Upper lobe of left lung (tissue), 6 donors: ENCODE results near the gene MRPS34. TPM values are rescaled to one million over a fixed set of nuclear protein-coding genes. Genes with fewer than 3 reads are reported as not detected.
A peak's percentile ranks its signal among the peaks of the same experiment; 100 is the strongest.
"Not testable (repeated sequence)": the region's sequence is repeated elsewhere in the genome, so short reads cannot be mapped to it uniquely, and the experiment has no call there.

Experiments
- ATAC-seq, 2 donors: fragments of 200-7000 bp; cut with Tn5 transposase; one replicate each; pipeline ENCODE4 v1.9.1; 2022; ENCODE audit warnings: mild to moderate bottlenecking in 2 of 2, moderate library complexity in 2 of 2; ENCODE audit not compliant: low FRiP score in 2 of 2
- DNase-seq, 2 donors: peaks; one replicate each; pipeline ENCODE4 v3.0.0-alpha.2; 2019 to 2020
- H3K27ac ChIP-seq, 4 donors: fragments of 200-600 bp; sonication (generic); one replicate each; pipeline ENCODE4 v1.5.1; 2016 to 2019
- H3K27me3 ChIP-seq, 4 donors: fragments of 200-600 bp; sonication (generic); one replicate each; pipeline ENCODE4 v1.5.1; 2017 to 2019
- H3K36me3 ChIP-seq, 4 donors: fragments of 200-600 bp; sonication (generic); one replicate each; pipeline ENCODE4 v1.5.1; 2016 to 2019
- H3K4me1 ChIP-seq, 4 donors: fragments of 200-600 bp; sonication (generic); one replicate each; pipeline ENCODE4 v1.5.1; 2018 to 2019
- H3K4me3 ChIP-seq, 4 donors: fragments of 200-600 bp; sonication (generic); one replicate each; pipeline ENCODE4 v1.5.1; 2017 to 2019; ENCODE audit warnings: mild to moderate bottlenecking in 2 of 4, moderate library complexity in 1 of 4
- H3K9me3 ChIP-seq, 4 donors: fragments of 200-600 bp; sonication (generic); one replicate each; pipeline ENCODE4 v1.5.1; 2018 to 2019
- CTCF ChIP-seq, 6 experiments: fragments of 450-650 bp in 4 of 6; fragments of 200-600 bp in 2 of 6; sonication (generic) in 2 of 6; IDR thresholded peaks; one replicate each; pipeline ENCODE4 v1.5.1; 2016 to 2019; ENCODE audit warnings: antibody characterized with exemption in 6 of 6
- EP300 ChIP-seq, 4 donors: sonication (generic); formaldehyde crosslinking; IDR thresholded peaks; one replicate each; pipeline ENCODE4 v1.5.1; 2017; ENCODE audit warnings: antibody characterized with exemption in 4 of 4, control low read depth in 2 of 4
- POLR2A ChIP-seq, 4 donors: fragments of 450-650 bp; IDR thresholded peaks; one replicate each; pipeline ENCODE4 v1.5.1; 2016 to 2017; ENCODE audit warnings: antibody characterized with exemption in 4 of 4, mild to moderate bottlenecking in 2 of 4
- POLR2AphosphoS5 ChIP-seq, 2 donors: sonication (generic); formaldehyde crosslinking; IDR thresholded peaks; one replicate each; pipeline ENCODE4 v1.5.1; 2017; ENCODE audit warnings: antibody characterized with exemption in 2 of 2
- WGBS, 2 donors: methylation state at CpG; one replicate each; pipeline ENCODE4 v1.1.5; 2017 to 2018; 5-methylcytosine and 5-hydroxymethylcytosine counted together
- total RNA-seq, 6 donors: library from RNA; depleted of rRNA in 4 of 6; stranded (reverse); fragments of >200 nt in 4 of 6; gene quantifications; one replicate each; pipeline versions ENCODE4 v1.1.0 to v1.2.1, GENCODE V29; 2016 to 2021
- donor health status: DM: no; HTN: no; CAD: no; lungs with moderate emphysema.
- donor health status: DM: no; HTN: yes; CAD: no; lungs with severe emphysema.

The MRPS34 gene
- total RNA-seq, 6 donors from 2014 or later = 49.2 to 91.7 (median 69.8) TPM

GRCh38 chr16:1800701-1801100, 27.8 kb upstream of the MRPS34 start:
- Histone ChIP-seq H3K4me3 (no peak overlapping the region), H3K4me1 (no peaks in the 10 kb centered on the region), H3K27ac (no peak overlapping the region), H3K36me3 (peaks cover 0 to 5% (median 0%) of the 10 kb centered on the region in 4 donors), H3K9me3 (peaks cover 0 to 8% (median 0%) of the 10 kb centered on the region in 4 donors), H3K27me3 (no peaks in the 10 kb centered on the region)
- no peak for DNase-seq
- TF ChIP-seq CTCF (IDR thresholded peaks at IDR 0.05) = no peak
- no peak for TF ChIP-seq POLR2A (IDR thresholded peaks at IDR 0.05)
- TF ChIP-seq POLR2AphosphoS5 (IDR thresholded peaks at IDR 0.05) = no peak
- TF ChIP-seq EP300 (IDR thresholded peaks at IDR 0.05) = no peak
- no peak for ATAC-seq
- WGBS, 2 donors = 84 to 92% methylated on average over 10 of the region's 10 CpGs

GRCh38 chr16:1799263-1799662, 26.3 kb upstream of the MRPS34 start:
- not testable (repeated sequence) for DNase-seq, H3K4me3 ChIP-seq, ATAC-seq, H3K9me3 ChIP-seq, H3K36me3 ChIP-seq, H3K27ac ChIP-seq, H3K27me3 ChIP-seq
- WGBS, 2 donors = 59 to 93% methylated on average over 4 to 5 of the region's 5 CpGs
- H3K4me1 ChIP-seq = peaks cover 0 to 10% (median under 1%) of the 10 kb centered on the region in 4 donors

- H3K27me3 ChIP-seq = no peaks in the 10 kb centered on the region
- peak; percentile 18 to 76 for DNase-seq
- TF ChIP-seq CTCF (IDR thresholded peaks at IDR 0.05) = no peak
- no peak for TF ChIP-seq POLR2AphosphoS5 (IDR thresholded peaks at IDR 0.05)
- no peak for TF ChIP-seq EP300 (IDR thresholded peaks at IDR 0.05)
- no peak for TF ChIP-seq POLR2A (IDR thresholded peaks at IDR 0.05)
- H3K36me3 ChIP-seq = peaks cover 0 to 23% (median 13%) of the 10 kb centered on the region in 4 donors
- 86% methylated on average over 17 to 32 of the region's 32 CpGs for WGBS, 2 donors
- peaks cover 0 to 8% (median 0%) of the 10 kb centered on the region in 4 donors for H3K9me3 ChIP-seq
- peak overlapping the region; percentile 24 to 45 (median 36) for H3K27ac ChIP-seq
- H3K4me3 ChIP-seq = peak overlapping the region in 2 of 4 donors; percentile 40 to 41
- peaks cover 0 to 22% (median 7%) of the 10 kb centered on the region in 4 donors for H3K4me1 ChIP-seq
- ATAC-seq = no peak
Observed at GRCh38 chr16:1794908-1795666, 22.2 kb upstream of the MRPS34 start.

GRCh38 chr16:1794221-1794871, 21.4 kb upstream of the MRPS34 start:
- Histone ChIP-seq H3K27ac (peak overlapping the region; percentile 24 to 47 (median 44)), H3K9me3 (peaks cover 0 to 8% (median 0%) of the 10 kb centered on the region in 4 donors), H3K27me3 (no peaks in the 10 kb centered on the region), H3K36me3 (peaks cover 0 to 28% (median 16%) of the 10 kb centered on the region in 4 donors), H3K4me1 (peaks cover 0 to 22% (median 7%) of the 10 kb centered on the region in 4 donors), H3K4me3 (peak overlapping the region in 3 of 4 donors; percentile 12 to 41 (median 40))
- 52 to 75% methylated on average over 11 to 17 of the region's 18 CpGs for whole genome bisulfite sequencing, 2 donors
- ATAC-seq = peak; percentile 26 to 71
- DNase-seq = peak; percentile 72 to 78
- TF ChIP-seq POLR2AphosphoS5 (IDR thresholded peaks at IDR 0.05) (no peak), POLR2A (IDR thresholded peaks at IDR 0.05) (peak in 1 of 4 donors; percentile 36), EP300 (IDR thresholded peaks at IDR 0.05) (no peak)

DNA sequence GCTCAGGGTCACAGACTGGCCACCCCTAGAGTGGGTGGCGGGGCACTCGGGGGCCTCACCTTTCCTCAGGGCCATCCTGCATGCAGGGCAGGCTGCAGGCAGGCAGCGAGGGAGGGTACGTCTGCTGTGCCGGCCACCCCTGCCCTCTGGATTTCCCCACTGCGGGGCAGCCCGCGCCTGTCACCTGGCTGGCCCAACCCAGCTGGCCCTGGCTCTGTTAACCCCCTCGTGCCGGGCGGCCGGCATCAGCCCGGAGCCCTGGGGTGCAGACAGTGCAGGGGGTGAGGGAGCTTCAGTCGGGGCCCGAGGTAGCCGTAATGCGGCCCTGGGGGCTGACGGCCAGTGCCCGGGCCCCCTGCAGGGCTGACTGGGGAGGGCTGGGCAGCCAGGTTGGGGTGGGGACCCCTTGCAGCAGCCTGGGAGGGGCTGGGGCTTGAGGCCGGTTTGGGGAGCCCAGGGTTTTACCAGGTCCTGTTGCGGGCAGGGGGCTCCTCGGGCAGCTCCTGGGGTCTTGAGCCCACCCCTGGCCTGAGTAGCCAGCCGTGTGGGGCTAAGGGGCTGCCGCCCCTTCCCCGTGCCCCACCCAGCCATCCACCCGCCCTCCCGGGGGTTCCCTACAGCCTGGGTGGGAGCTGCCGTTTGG, 20.8 kb upstream of the MRPS34 start, which contains the start of gene IGFALS:
Gene IGFALS, minus strand, starts transcription at position 128 of the 643 bp plus-strand sequence. Its CDS starts 53 bp downstream, at position 75.
- Histone ChIP-seq H3K4me3 (peak within 1 kb of the TSS in 3 of 4 donors; percentile 12 to 41 (median 40)), H3K27me3 (no peaks in the 10 kb centered on the region), H3K4me1 (peaks cover 0 to 22% (median 7%) of the 10 kb centered on the region in 4 donors), H3K27ac (peak within 1 kb of the TSS; percentile 30 to 47 (median 44)), H3K36me3 (peaks cover 2 to 35% (median 22%) of the 10 kb centered on the region in 4 donors), H3K9me3 (peaks cover 0 to 8% (median 0%) of the 10 kb centered on the region in 4 donors)
- WGBS, 2 donors = 74 to 95% methylated on average over 7 to 16 of the region's 28 CpGs
- peak; percentile 23 to 50 for ATAC-seq
- peak; percentile 52 to 87 for DNase-seq
- TF ChIP-seq POLR2AphosphoS5 (IDR thresholded peaks at IDR 0.05) = no peak
- TF ChIP-seq POLR2A (IDR thresholded peaks at IDR 0.05) = peak in 1 of 4 donors; percentile 17
